Measurements from ENCODE around the gene MMP25.
A peak's percentile ranks its signal among the peaks of the same experiment; 100 is the strongest.
"Not testable (repeated sequence)": the region's sequence is repeated elsewhere in the genome, so short reads cannot be mapped to it uniquely, and the experiment has no call there.

MMP25 gene

GRCh38 chr16:3051009-3051408 lies 4.6 kb downstream of the MMP25 start:
- Histone ChIP-seq H3K4me3 (no peak overlapping the region), H3K27ac (peak overlapping the region in 1 of 21 experiments; percentile 22)

GRCh38 chr16:3051494-3051893 lies 5.1 kb downstream of the MMP25 start:
- H3K27ac ChIP-seq: peak overlapping the region in 1 of 21 experiments; percentile 22
- no peak overlapping the region for H3K4me3 ChIP-seq

DNA sequence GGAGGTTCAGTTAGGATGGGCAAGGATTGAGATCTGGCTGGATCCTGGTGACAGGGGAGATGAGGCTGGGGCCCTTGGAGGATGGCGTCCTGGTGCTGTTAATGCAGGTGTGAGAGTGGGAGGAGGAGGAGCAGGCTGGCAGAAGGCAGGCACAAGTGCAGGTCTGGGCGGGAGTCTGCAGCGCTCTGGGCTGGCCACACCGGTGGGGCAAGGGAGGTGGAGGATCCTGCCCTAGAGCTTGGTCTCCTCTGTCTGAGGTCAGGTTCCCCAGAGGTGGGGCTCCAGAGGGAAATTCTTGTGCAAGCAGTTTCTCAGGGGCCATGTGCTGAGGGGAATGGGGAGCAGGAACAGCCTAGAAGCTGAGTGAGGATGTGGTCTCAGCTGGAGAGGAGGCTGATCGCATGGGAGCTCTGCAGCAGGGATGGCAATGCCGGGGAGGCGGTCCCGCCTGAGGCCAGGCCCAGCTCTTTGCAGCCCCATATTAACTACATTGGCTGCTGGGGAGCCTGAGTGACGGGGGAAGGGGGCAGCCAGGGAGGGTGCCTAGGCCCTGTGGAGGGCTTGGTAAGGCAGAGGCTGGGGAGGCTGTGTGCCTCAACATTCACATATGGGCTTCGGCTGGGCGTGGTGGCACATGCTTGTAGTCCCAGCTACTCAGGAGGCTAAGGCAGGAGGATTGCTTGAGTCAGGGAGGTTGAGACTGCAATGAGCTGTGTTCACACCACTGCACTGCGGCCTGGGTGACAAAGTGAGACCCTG lies 6.4 kb downstream of the MMP25 start:
- peak overlapping the region in 1 of 21 experiments; percentile 42 for H3K27ac ChIP-seq
- H3K4me3 ChIP-seq: not testable (repeated sequence)

GRCh38 chr16:3053330-3053710 lies 7.0 kb downstream of the MMP25 start:
- peak overlapping the region in 1 of 21 experiments; percentile 42 for H3K27ac ChIP-seq
- H3K4me3 ChIP-seq: not testable (repeated sequence)

- Histone ChIP-seq H3K4me3 (no peak overlapping the region), H3K27ac (peak overlapping the region in 6 of 21 experiments; percentile 16 to 65 (median 31))
These were observed 8.8 kb downstream of the MMP25 start for GRCh38 chr16:3054965-3055733.

DNA sequence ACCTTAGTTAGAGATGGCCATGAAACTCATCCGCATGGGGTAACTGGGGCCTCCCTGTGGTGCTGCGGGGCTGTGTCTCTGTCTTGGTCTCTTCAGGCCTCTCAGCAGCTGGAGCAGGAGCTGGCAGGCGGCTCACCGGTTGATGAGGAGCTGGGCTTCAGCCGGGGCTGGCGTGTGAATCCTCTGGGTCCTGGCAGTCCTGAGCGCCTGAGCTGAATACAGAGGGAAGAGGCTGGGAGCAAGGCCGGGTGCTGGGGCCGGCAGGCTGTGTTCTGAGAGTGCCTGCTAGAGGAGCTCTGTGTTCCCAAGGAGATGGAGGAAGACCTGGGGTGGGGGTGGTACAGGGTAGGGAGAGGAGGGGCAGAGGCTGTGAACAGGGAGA lies 9.4 kb downstream of the MMP25 start:
- not testable (repeated sequence) for H3K4me3 ChIP-seq
- H3K27ac ChIP-seq: peak overlapping the region in 4 of 21 experiments; percentile 30 to 65 (median 47)

GRCh38 chr16:3056336-3057180 lies 10.2 kb downstream of the MMP25 start:
- Histone ChIP-seq H3K4me3 (no peak overlapping the region), H3K27ac (peak overlapping the region in 1 of 21 experiments; percentile 62)

GRCh38 chr16:3057181-3058138 lies 11.1 kb downstream of the MMP25 start:
- Histone ChIP-seq H3K4me3 (peak overlapping the region in 5 of 7 experiments; percentile 65 to 81 (median 79)), H3K27ac (peak overlapping the region in 9 of 21 experiments; percentile 81 to 96 (median 91))

DNA sequence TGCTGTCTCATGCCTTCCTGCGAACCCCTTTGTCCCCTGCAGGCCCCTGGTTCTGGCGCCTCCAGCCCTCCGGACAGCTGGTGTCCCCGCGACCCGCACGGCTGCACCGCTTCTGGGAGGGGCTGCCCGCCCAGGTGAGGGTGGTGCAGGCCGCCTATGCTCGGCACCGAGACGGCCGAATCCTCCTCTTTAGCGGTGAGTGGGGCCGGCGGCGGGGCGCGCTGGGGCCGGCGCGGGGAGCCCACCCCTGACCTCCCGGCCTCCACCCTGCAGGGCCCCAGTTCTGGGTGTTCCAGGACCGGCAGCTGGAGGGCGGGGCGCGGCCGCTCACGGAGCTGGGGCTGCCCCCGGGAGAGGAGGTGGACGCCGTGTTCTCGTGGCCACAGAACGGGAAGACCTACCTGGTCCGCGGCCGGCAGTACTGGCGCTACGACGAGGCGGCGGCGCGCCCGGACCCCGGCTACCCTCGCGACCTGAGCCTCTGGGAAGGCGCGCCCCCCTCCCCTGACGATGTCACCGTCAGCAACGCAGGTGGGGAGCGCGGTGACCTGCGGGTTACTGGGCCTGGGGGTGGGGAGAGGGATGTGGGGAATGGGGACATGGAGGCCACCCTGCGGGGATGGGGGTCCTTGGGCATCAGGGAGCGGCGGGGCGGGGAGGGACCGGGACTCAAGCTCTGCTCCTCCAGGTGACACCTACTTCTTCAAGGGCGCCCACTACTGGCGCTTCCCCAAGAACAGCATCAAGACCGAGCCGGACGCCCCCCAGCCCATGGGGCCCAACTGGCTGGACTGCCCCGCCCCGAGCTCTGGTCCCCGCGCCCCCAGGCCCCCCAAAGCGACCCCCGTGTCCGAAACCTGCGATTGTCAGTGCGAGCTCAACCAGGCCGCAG lies 12.0 kb downstream of the MMP25 start:
- peak overlapping the region; percentile 49 to 81 (median 76) for H3K4me3 ChIP-seq
- peak overlapping the region; percentile 51 to 96 (median 90) for H3K27ac ChIP-seq

- peak overlapping the region; percentile 49 to 81 (median 76) for H3K4me3 ChIP-seq
- peak overlapping the region; percentile 51 to 96 (median 90) for H3K27ac ChIP-seq
These were observed 12.8 kb downstream of the MMP25 start for GRCh38 chr16:3059041-3059722.

DNA sequence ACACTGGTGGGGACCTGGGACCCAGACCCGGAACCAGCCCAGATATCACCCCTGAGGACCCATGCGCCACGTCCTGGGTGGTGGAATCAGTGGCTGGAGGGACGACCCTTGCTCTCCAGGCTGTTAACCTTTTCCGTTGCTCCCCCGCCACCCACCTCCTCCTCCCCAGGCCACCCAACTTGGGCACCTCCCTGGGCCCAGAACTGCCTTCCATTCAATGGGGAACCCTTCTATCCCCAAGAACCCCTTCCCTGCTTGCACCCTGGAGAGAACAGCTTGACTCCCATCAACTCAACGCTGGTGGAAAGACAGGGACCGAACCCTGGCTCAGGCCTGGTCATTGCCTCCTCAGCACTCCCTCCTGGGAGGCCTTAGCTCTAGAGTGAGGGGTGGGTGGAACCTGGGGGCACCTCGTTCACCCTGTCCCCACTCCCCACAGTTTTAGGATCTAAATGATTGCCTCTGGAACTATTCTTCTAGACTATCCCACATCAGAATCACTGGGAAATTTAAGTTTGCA lies 13.4 kb downstream of the MMP25 start:
- peak overlapping the region; percentile 49 to 81 (median 76) for H3K4me3 ChIP-seq
- peak overlapping the region in 20 of 21 experiments; percentile 8 to 96 (median 90) for H3K27ac ChIP-seq

DNA sequence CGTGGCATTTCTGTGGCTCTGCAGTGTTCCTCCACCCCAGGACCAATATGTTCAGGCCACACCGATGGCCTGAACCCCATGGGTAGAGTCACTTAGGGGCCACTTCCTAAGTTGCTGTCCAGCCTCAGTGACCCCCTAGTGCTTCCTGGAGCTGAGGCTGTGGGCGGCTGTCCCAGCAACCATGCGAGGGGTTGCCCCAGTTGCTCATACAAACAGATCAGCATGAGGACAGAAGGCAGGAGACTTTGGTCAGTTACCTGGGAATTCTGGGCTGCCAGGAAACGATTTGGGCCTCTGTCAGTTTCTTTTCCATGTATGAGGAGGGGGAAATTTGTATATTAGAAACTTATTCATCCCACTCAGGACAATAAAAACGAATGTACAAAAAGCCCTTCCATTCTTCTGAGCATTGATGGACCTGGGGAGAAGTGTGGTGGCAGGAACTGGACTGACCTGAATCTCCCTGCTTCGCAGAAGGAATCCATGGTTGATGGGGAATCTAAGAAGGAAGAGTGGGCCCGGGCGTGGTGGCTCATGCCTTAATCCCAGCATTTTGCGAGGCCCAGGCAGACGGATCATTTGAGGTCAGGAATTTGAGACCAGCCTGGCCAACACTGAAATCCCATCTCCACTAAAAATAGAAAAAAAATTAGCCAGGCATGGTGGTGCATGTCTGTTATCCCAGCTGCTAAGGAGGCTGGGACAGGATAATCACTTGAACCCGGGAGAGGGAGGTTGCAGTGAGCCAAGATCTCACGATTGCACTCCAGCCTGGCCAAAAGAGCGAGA lies 14.2 kb downstream of the MMP25 start:
- Histone ChIP-seq H3K4me3 (no peak overlapping the region), H3K27ac (peak overlapping the region in 13 of 21 experiments; percentile 8 to 96 (median 91))

- Histone ChIP-seq H3K4me3 (no peak overlapping the region), H3K27ac (no peak overlapping the region)
These were observed 16.2 kb downstream of the MMP25 start for GRCh38 chr16:3062553-3062952.

DNA sequence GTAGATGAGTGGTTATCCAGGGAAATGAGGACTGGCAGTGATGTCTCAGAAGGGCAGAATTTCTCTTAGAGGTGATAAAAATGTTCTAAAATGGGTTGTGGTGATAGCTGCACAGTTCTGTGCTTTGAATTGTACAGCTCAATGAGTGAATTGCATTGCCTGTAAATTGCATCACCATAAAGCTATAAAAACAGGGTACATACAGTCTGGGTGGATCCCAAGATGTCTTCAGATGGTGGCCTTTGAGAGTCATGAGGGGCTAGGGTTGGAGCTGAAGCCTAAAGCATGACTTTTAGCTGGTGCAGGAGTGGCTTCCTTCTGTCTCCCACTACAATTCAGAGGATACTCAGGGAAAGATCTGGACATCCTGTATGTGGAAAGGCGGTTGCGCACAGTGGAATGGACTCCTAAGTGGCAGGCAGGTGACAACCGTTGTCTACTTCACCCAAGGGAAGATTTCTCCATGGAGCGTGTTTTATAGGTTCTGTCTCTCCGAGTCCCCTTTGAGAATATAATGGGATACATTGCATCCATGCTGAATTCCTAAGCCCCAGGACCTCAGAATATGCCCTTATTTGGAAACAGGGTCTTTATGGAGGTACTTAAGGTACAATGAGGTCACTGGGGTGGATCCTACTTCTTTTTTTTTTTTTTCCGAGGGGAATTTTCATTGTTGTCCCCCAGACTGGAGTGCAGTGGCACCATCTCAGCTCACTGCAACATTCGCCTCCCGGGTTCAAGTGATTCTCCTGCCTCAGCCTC lies 17.4 kb downstream of the MMP25 start:
- H3K27ac ChIP-seq: peak overlapping the region in 4 of 21 experiments; percentile 80 to 95 (median 89)
- H3K4me3 ChIP-seq: no peak overlapping the region

DNA sequence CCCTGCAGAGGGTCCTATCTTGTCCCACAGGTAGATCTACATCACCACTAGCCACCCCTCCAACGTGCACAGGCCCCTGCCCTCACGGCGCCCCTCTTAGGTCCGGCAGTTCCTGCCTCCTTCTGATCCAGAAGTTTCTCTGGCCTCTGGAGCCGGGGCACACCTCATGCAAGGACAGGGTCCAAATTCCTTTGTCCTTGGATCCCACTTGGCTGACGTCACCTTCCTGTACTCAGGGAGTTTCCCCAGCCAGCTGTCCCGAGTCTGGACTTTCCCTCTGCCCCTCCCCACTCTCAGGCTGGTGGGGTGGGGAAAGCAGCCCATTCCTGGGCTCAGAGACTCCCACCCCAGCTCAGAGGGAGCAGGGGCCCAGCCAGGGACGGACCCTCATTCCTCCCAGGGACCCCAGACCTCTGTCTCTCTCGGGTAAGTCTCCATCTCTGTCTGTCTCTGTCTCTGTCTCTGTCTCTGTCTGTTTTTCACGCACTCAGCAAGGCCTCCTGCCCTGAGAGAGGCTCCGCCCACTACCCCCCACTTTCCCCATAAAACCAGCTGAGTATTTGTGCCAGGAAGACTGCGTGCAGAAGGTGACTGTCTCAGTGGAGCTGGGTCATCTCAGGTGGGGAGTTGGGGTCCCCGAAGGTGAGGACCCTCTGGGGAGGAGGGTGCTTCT lies 18.8 kb downstream of the MMP25 start, which contains the start of gene IL32:
Gene IL32 (plus strand): TSS at position 572 of the 673 bp plus-strand sequence. CDS start 172 bp downstream, outside the sequence.
- Histone ChIP-seq H3K4me3 (peak within 1 kb of the TSS; percentile 34 to 49 (median 38)), H3K27ac (peak within 1 kb of the TSS in 20 of 21 experiments; percentile 34 to 95 (median 66))
